HG03520 (cell line): Measurements from ENCODE around the gene AMFR.

ENCODE experiments used
- ATAC-seq: cut with Tn5 transposase; IDR thresholded peaks from one replicate; pipeline ENCODE4 v1.9.1; 2021; ENCODE audit warnings: mild to moderate bottlenecking, moderate library complexity; ENCODE audit not compliant: unreplicated experiment

Gene AMFR

GRCh38 chr16:56349086-56349415 lies 76.3 kb downstream of the AMFR start:
- no peak for ATAC-seq

- ATAC-seq, result no peak
These were observed 76.9 kb downstream of the AMFR start for GRCh38 chr16:56348168-56349085.

- ATAC-seq, result no peak
These were observed 77.7 kb downstream of the AMFR start for GRCh38 chr16:56347670-56348069.

- no peak for ATAC-seq
These were observed 78.2 kb downstream of the AMFR start for GRCh38 chr16:56347166-56347565.

- ATAC-seq, result no peak
These were observed 79.0 kb downstream of the AMFR start for GRCh38 chr16:56346131-56346890.

GRCh38 chr16:56345406-56346050 lies 79.8 kb downstream of the AMFR start:
- no peak for ATAC-seq

GRCh38 chr16:56344518-56345405 lies 80.6 kb downstream of the AMFR start:
- no peak for ATAC-seq

GRCh38 chr16:56343661-56344517 lies 81.5 kb downstream of the AMFR start:
- no peak for ATAC-seq

- no peak for ATAC-seq
These were observed 83.5 kb downstream of the AMFR start for GRCh38 chr16:56341656-56342399.

- no peak for ATAC-seq
These were observed 84.4 kb downstream of the AMFR start for GRCh38 chr16:56340864-56341365.

GRCh38 chr16:56340416-56340815 lies 84.9 kb downstream of the AMFR start:
- ATAC-seq, result no peak

- ATAC-seq, result no peak
These were observed 85.7 kb downstream of the AMFR start for GRCh38 chr16:56339431-56340195.

- no peak for ATAC-seq
These were observed 86.6 kb downstream of the AMFR start for GRCh38 chr16:56338566-56339318.

- no peak for ATAC-seq
These were observed 87.5 kb downstream of the AMFR start for GRCh38 chr16:56337858-56338325.

GRCh38 chr16:56337131-56337857 lies 88.1 kb downstream of the AMFR start:
- ATAC-seq, result no peak

- ATAC-seq, result no peak
These were observed 88.6 kb downstream of the AMFR start for GRCh38 chr16:56336711-56337110.
